ENCODE results near the gene DYNLRB1. TPM values are rescaled to one million over a fixed set of nuclear protein-coding genes. Genes with fewer than 3 reads are reported as not detected.

DYNLRB1 gene
- total RNA-seq, 1 donor from 2014 or later: 154 TPM

DNA sequence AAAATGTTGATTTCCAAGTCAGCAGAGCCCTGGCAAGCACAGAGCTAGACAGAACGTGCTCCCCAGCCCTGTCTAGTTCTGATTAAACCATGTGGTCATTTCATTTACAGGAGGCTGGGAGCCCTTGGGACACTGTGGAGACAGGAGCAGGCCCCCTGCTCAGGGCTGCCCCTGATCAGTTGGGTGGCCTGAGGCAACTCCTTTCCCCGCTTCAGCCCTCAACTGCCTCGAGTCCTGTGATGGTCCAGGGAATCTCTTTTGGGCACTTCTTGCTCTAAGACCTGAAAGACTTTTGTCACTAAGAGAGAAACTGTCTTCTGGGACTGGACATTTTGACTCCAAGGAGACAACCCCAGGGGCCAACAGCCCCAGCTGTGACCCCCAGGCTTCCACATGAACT, 13.5 kb downstream of the DYNLRB1 start:
- no peak for ATAC-seq
- intact Hi-C loops (cut with micrococcal nuclease): loop anchor here (10.0 kb wide), 1 partner anchor 175 kb away; the partner anchor contains the start of gene TP53INP2
- DNase-seq: no peak

DNA sequence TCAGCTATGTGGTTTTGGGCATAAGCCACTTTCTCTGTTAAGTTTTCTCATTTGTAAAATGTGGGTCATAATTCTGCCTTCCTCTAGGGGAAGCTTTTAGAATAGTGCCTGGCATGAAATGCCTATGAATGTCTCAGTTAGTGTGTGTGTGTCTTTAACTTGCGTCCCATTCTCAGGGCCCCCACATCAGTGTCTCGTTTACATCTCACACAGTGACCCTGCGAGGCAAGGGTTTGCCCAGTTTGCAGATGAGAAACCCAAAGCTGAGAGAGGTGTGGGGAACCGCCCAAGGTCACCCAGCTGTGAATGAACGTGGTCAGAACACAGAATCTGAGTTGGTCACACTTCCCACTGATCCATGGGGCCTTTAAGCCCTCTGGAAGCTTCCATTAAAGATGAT, 14.1 kb downstream of the DYNLRB1 start:
- intact Hi-C loops (cut with micrococcal nuclease): loop anchor here (10.0 kb wide), 1 partner anchor 174 kb away; the partner anchor contains the start of gene TP53INP2
- no peak for DNase-seq
- ATAC-seq: no peak

DNA sequence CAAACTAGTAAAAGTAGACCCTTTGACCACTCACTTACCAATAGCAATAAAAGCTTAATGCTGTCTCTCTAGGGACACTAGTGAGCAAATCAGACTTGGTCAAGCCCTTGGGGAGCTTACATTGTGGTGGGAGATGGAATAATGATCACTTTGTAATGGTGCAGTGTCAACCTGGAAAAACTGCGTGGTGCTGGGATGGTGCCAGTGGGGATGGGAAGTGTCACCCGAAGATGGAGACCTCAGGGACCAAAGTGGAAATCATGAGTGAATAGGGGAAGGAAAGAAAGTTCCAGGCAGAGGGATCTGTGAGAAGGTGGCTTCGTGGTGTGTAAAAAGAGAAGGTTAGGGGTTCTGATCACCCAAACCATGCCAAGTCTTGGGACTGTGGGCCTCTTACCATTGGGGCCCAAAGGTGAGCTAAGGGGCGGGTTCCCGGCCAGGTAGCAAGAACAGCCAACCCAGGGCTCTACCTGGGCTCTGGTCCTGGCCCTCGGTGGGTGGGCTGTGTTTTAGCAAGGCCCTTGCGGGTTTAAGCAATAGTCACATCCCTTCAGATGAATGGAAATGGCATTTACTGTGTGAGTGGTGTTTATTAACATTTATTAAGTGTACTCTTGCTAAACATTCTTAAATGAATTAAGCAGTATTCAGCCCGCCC, 15.5 kb downstream of the DYNLRB1 start:
- no peak for DNase-seq
- intact Hi-C loops (cut with micrococcal nuclease): loop anchor here (10.0 kb wide), 1 partner anchor 173 kb away; the partner anchor contains the start of gene TP53INP2
- ATAC-seq: no peak

DNA sequence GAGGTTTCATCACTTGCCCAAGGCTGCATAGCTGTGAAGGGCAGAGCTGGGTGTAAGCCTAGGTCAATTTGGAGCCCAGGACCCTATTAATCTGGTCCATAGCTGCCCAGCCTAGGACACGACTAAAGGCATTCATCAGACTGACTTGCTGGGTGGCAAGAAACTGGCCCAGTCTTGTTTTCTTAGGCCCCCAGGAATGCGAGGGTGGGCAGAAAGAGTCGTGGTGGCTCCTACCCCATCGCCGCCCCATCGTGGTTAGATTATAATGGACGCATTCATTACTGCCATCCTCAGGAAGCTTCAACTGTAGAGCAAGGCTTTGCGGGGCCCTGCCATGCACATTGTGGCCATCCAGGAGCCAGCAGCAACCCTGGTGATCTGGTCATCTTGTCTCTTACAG, 16.1 kb downstream of the DYNLRB1 start:
- intact Hi-C loops (cut with micrococcal nuclease): loop anchor here (10.0 kb wide), 1 partner anchor 172 kb away; the partner anchor contains the start of gene TP53INP2
- DNase-seq (no peak), ATAC-seq (no peak)

- DNase-seq: no peak
- ATAC-seq: no peak
Observed at GRCh38 chr20:34532756-34533155, 16.5 kb downstream of the DYNLRB1 start.

GRCh38 chr20:34534391-34535165, 18.4 kb downstream of the DYNLRB1 start:
- no peak for DNase-seq
- intact Hi-C loops (cut with micrococcal nuclease): loop anchor here (10.0 kb wide), 1 partner anchor 170 kb away; the partner anchor contains the start of gene TP53INP2
- ATAC-seq: no peak

More at GRCh38 chr20:34532756-34533155, 16.5 kb downstream of the DYNLRB1 start:
- intact Hi-C loops (cut with micrococcal nuclease): loop anchor here (10.0 kb wide), 1 partner anchor 172 kb away; the partner anchor contains the start of gene TP53INP2

DNA sequence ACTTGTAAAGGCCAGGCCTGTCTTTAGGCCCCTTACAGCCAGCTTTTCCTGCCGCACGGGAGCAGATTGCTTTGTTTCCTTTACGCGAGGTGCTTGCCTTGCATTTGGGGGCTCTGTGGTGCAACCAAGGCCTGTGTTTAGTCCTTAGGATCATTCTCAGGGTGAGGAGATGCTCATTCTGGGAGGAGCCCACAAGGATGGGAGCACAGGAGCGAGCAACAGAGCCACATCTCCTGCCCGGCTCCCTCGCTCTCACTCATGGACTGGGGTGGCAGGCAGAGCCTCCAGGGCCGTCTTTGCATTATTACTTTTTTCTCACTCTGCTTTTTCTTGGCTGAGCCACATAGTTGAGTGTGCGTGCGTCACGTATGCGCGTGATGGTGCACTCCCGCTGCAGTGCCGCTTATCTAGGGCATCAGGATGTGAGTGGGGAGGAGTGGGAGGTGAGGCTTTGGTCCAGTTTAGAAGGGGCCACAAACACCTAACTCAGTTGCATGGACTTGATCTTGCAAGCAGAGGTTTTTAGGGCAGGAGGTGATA, 19.1 kb downstream of the DYNLRB1 start:
- DNase-seq (no peak), ATAC-seq (no peak)
- intact Hi-C loops (cut with micrococcal nuclease): loop anchor here (10.0 kb wide), 1 partner anchor 169 kb away; the partner anchor contains the start of gene TP53INP2

DNA sequence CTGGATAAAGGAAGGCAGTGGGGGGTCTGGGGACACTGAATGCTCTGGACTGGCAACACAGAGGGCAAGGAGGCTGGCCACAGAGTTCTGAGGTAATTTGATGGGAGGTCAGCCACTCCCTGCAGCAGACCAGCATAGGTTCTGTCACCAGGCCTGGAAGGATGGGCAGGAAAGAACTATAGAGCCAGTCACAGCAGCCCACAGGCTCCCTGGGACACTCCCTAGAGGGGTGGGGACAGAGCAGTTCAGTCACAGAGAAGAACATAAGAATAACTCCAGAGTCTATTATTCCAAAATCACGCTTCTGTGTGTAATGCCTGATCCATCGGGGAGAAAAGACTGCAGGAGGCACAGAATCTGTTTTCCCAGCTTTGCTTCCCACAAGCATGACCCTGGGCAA, 19.6 kb downstream of the DYNLRB1 start:
- ATAC-seq: no peak
- intact Hi-C loops (cut with micrococcal nuclease): loop anchor here (10.0 kb wide), 1 partner anchor 169 kb away; the partner anchor contains the start of gene TP53INP2
- no peak for DNase-seq

DNA sequence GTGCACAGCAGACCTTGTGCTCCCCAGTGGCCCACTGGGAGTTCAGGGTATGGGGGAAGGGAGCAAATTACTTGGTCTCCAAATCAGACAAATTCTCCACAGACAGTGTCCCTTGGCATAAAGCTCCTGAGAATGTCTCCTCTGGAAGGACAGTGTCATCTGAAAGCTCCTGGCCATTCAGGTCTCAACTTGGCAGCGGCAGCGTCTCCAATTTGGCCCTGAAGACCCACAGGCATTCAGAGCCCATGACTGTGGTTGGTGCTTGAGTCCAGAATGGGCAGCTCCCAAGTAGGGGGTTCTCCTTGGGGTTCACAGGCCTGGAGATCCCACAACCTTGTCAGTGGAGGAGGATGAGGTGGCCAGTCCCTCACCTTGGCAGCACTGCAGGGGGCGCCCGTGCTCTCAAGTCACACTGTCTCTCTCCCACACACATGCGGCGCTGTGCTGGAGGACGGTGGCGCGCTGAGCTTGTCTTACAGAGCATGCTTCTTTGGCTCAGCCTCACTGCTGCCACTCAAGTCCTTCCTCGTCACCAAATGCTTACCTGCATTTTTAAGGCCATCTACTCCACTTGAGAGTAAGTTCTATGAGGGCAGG, 20.7 kb downstream of the DYNLRB1 start:
- peak; percentile 72 for ATAC-seq
- peak; percentile 83 for DNase-seq
- intact Hi-C loops (cut with micrococcal nuclease): loop anchor here (10.0 kb wide), 1 partner anchor 168 kb away; the partner anchor contains the start of gene TP53INP2

- DNase-seq: no peak
- ATAC-seq: no peak
- intact Hi-C loops (cut with micrococcal nuclease): loop anchor here (10.0 kb wide), 1 partner anchor 167 kb away; the partner anchor contains the start of gene TP53INP2
Observed at GRCh38 chr20:34537651-34538050, 21.4 kb downstream of the DYNLRB1 start.

- intact Hi-C loops (cut with micrococcal nuclease): loop anchor here (10.0 kb wide), 1 partner anchor 166 kb away; the partner anchor contains the start of gene TP53INP2
- DNase-seq (peak; percentile 71), ATAC-seq (peak; percentile 57)
Observed at GRCh38 chr20:34538671-34539123, 22.5 kb downstream of the DYNLRB1 start.

- DNase-seq (no peak), ATAC-seq (no peak)
- intact Hi-C loops (cut with micrococcal nuclease): loop anchor here (10.0 kb wide), 1 partner anchor 165 kb away; the partner anchor contains the start of gene TP53INP2
Observed at GRCh38 chr20:34539756-34540155, 23.5 kb downstream of the DYNLRB1 start.

GRCh38 chr20:34540596-34541263, 24.5 kb downstream of the DYNLRB1 start:
- ATAC-seq: no peak
- no peak for DNase-seq
- intact Hi-C loops (cut with micrococcal nuclease): no loop called here

DNA sequence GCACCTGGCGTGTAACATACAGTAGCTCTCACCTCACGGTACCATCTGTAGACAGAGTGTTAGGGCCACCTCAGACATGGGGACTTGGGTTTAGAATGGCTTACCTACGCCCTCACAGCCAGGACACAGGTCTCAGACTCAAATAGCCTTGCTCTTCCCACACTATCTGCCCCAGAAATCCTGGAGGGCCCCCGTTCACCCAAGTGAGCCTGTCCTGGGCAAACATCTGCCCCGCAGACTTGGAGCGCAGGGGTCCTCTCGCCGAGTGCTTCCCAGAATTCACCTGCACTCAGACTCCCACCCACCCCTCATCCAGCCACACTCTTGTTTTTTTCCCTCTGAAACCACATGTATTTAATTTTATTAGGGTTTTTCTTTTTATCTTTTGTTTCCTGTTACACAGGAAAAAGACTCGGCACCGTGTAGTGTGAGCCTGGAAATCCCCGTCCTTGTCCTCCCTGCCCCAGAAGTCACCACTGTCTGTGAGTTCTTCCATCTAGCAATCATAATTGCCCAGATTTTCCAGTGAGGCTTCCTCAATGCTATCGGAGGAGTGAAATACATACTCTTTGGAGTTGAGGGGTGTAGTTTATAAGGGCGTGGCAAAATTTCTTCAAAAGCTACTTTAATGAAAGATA, 25.2 kb downstream of the DYNLRB1 start:
- no peak for DNase-seq

DNA sequence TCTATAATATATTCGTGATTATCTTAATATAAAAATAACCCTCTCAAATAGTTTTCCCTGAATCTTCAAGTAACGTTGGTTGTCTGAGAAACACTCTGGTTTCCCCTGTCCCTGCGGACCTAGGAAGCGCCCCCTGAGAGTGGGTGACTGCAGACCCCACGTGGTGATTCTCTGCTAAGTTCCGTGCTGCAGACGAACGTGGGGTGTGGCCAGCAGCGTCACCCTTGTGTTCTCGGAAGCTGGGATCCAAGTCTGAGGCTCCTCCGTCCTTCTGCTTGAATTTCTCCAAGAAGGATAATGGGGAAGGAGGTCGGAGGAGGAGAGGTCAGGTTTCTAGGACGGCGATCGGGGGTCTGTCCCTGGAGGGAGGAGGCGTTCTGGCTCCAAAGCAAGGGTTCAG, 25.7 kb downstream of the DYNLRB1 start:
- no peak for DNase-seq
- intact Hi-C loops (cut with micrococcal nuclease): no loop called here
- ATAC-seq: no peak

More for the DNA sequence above, 25.2 kb downstream of the DYNLRB1 start:
- intact Hi-C loops (cut with micrococcal nuclease): no loop called here
- no peak for ATAC-seq

- DNase-seq (no peak), ATAC-seq (no peak)
- intact Hi-C loops (cut with micrococcal nuclease): no loop called here
Observed at GRCh38 chr20:34542439-34542838, 26.2 kb downstream of the DYNLRB1 start.

- intact Hi-C loops (cut with micrococcal nuclease): no loop called here
- ATAC-seq (no peak), DNase-seq (peak; percentile 19)
Observed at GRCh38 chr20:34543463-34544056, 27.3 kb downstream of the DYNLRB1 start.

All from left ventricle myocardium superior (tissue), 1 donor.